H1 (cell line): ENCODE measurements around the gene LCAT. TPM values are rescaled to one million over a fixed set of nuclear protein-coding genes. Genes with fewer than 3 reads are reported as not detected.

Source experiments
- CTCF ChIA-PET: fragments of 300-600 bp; sonication (Branson Sonifier 250); formaldehyde crosslinking; loops from one replicate; lab custom pipeline; 2021; ENCODE audit not compliant: partially characterized antibody; lab: Charles Lee
- POLR2A ChIA-PET: fragments of 300-600 bp; sonication (Branson Sonifier 250); formaldehyde crosslinking; loops from one replicate; lab custom pipeline; 2021; ENCODE audit warnings: inconsistent platforms; ENCODE audit not compliant: partially characterized antibody; lab: Charles Lee
- DNase-seq, 2 experiments: peaks; one replicate each; pipeline versions ENCODE4 v3.0.0 to v3.0.0-alpha.2; 2010 to 2022; ENCODE audit warnings: low spot score in 2 of 2, low read depth in 1 of 2, mixed read lengths in 1 of 2
- FAIRE-seq: peaks from 2 replicates; lab custom pipeline; 2011; peaks lifted over from hg19 to GRCh38; lab: Jason Lieb, UNC
- H2AFZ ChIP-seq: 2 replicates; pipeline ENCODE4 v1.8.1; 2012; ENCODE audit warnings: low read length, inconsistent platforms
- H2AK5ac ChIP-seq: 2 replicates; pipeline ENCODE4 v1.6.1; 2013; ENCODE audit warnings: low read depth, low read length
- H2BK120ac ChIP-seq: replicated peaks from 2 replicates; pipeline ENCODE3; 2013; ENCODE audit warnings: low read depth, low read length, inconsistent platforms
- H2BK12ac ChIP-seq: 2 replicates; pipeline ENCODE4 v1.6.1; 2013; ENCODE audit warnings: low read depth, low read length
- H2BK15ac ChIP-seq: 2 replicates; pipeline ENCODE4 v1.6.1; 2013; ENCODE audit warnings: low read length
- H2BK20ac ChIP-seq: 2 replicates; pipeline ENCODE4 v1.6.1; 2013; ENCODE audit warnings: low read length
- H2BK5ac ChIP-seq: 2 replicates; pipeline ENCODE4 v1.6.1; 2013; ENCODE audit warnings: low read depth, low read length
- H3K14ac ChIP-seq: 2 replicates; pipeline ENCODE4 v1.6.1; 2013; ENCODE audit warnings: inconsistent platforms; ENCODE audit not compliant: insufficient read length
- H3K18ac ChIP-seq: 2 replicates; pipeline ENCODE4 v1.6.1; 2013; ENCODE audit warnings: low read length; ENCODE audit errors: extremely low read depth
- H3K23ac ChIP-seq: 2 replicates; pipeline ENCODE4 v1.6.1; 2013; ENCODE audit warnings: inconsistent platforms; ENCODE audit not compliant: insufficient read length
- H3K23me2 ChIP-seq: 2 replicates; pipeline ENCODE4 v1.6.1; 2013; ENCODE audit warnings: low read depth, low read length
- H3K27ac ChIP-seq: 2 replicates; pipeline ENCODE4 v1.6.1; 2011; ENCODE audit warnings: low read depth, low read length, inconsistent platforms
- H3K27me3 ChIP-seq, 4 experiments: replicated peaks in 1 of 4; 1 replicate in 1 of 4; 2 replicates in 3 of 4; pipeline versions ENCODE4 v1.6.1 to v1.8.1; 2011 to 2013; ENCODE audit warnings: low read length in 3 of 4, mild to moderate bottlenecking in 3 of 4, inconsistent platforms in 2 of 4, mixed read lengths in 2 of 4, moderate library complexity in 1 of 4; ENCODE audit not compliant: control insufficient read depth in 3 of 4, insufficient read depth in 3 of 4; ENCODE audit errors: extremely low read depth in 1 of 4
- H3K36me3 ChIP-seq, 4 experiments: 2 replicates each; pipeline versions ENCODE4 v1.6.1 to v1.8.1; 2011 to 2013; ENCODE audit warnings: mild to moderate bottlenecking in 4 of 4, low read length in 3 of 4, moderate library complexity in 2 of 4, control low read depth in 1 of 4, inconsistent platforms in 1 of 4; ENCODE audit not compliant: insufficient read depth in 4 of 4, control insufficient read depth in 2 of 4
- H3K4ac ChIP-seq: replicated peaks from 2 replicates; pipeline ENCODE3; 2013; ENCODE audit warnings: low read length, low read depth, mixed read lengths, inconsistent platforms; ENCODE audit not compliant: insufficient read length
- H3K4me1 ChIP-seq, 4 experiments: replicated peaks in 1 of 4; 1 replicate in 1 of 4; 2 replicates in 3 of 4; pipeline versions ENCODE4 v1.6.1 to v1.8.1; 2011 to 2013; ENCODE audit warnings: low read length in 3 of 4, inconsistent platforms in 2 of 4, mixed read lengths in 1 of 4; ENCODE audit not compliant: insufficient read depth in 4 of 4, control insufficient read depth in 3 of 4
- H3K4me2 ChIP-seq, 2 experiments: 2 replicates each; pipeline versions ENCODE4 v1.6.1 to v1.8.1; 2011 to 2013; ENCODE audit warnings: low read depth in 2 of 2, low read length in 2 of 2, control low read depth in 1 of 2, inconsistent platforms in 1 of 2, mild to moderate bottlenecking in 1 of 2; ENCODE audit not compliant: insufficient read depth in 1 of 2
- H3K4me3 ChIP-seq, 4 experiments: fragments of 200-600, 300-600 bp in 1 of 4; sonication (generic), shearing (Covaris generic), sonication (Bioruptor Twin) in 1 of 4; 2 replicates each; pipeline versions ENCODE4 v1.5.1 to v1.8.1; 2011 to 2016; ENCODE audit warnings: low read length in 4 of 4, low read depth in 3 of 4, control low read depth in 2 of 4, inconsistent platforms in 2 of 4, mild to moderate bottlenecking in 2 of 4, mixed read lengths in 1 of 4, moderate library complexity in 1 of 4; ENCODE audit not compliant: insufficient read depth in 2 of 4; ENCODE audit errors: extremely low read depth in 1 of 4
- H3K56ac ChIP-seq: replicated peaks from 2 replicates; pipeline ENCODE3; 2013; ENCODE audit warnings: low read depth, mild to moderate bottlenecking, mixed read lengths, low read length, inconsistent platforms; ENCODE audit not compliant: insufficient read length
- H3K79me1 ChIP-seq: 2 replicates; pipeline ENCODE4 v1.6.1; 2013; ENCODE audit warnings: low read depth, low read length, control low read depth
- H3K79me2 ChIP-seq, 2 experiments: 2 replicates each; pipeline versions ENCODE4 v1.6.1 to v1.8.1; 2012 to 2013; ENCODE audit warnings: low read length in 2 of 2, mild to moderate bottlenecking in 2 of 2, inconsistent platforms in 1 of 2; ENCODE audit not compliant: insufficient read depth in 2 of 2, control insufficient read depth in 1 of 2
- H3K9ac ChIP-seq, 4 experiments: replicated peaks in 1 of 4; 1 replicate in 1 of 4; 2 replicates in 3 of 4; pipeline versions ENCODE4 v1.6.1 to v1.8.1; 2011 to 2013; ENCODE audit warnings: low read depth in 3 of 4, low read length in 3 of 4, control low read depth in 2 of 4, mild to moderate bottlenecking in 2 of 4, moderate library complexity in 2 of 4, inconsistent platforms in 1 of 4; ENCODE audit errors: extremely low read depth in 1 of 4
- H3K9me3 ChIP-seq, 2 experiments: 2 replicates each; pipeline versions ENCODE4 v1.6.1 to v1.8.1; 2012 to 2013; ENCODE audit warnings: mild to moderate bottlenecking in 2 of 2, moderate library complexity in 2 of 2, control low read depth in 1 of 2, inconsistent platforms in 1 of 2, low read depth in 1 of 2, low read length in 1 of 2, mixed read lengths in 1 of 2; ENCODE audit not compliant: insufficient read depth in 2 of 2
- H4K20me1 ChIP-seq, 2 experiments: replicated peaks in 1 of 2; 2 replicates each; pipeline versions ENCODE3 to v1.8.1; 2011 to 2013; ENCODE audit warnings: inconsistent platforms in 2 of 2, low read length in 2 of 2, mild to moderate bottlenecking in 1 of 2; ENCODE audit not compliant: insufficient read depth in 2 of 2, control insufficient read depth in 1 of 2
- H4K5ac ChIP-seq: 2 replicates; pipeline ENCODE4 v1.6.1; 2013; ENCODE audit warnings: low read length, low read depth, mixed read lengths, inconsistent platforms; ENCODE audit not compliant: insufficient read length
- H4K8ac ChIP-seq: 2 replicates; pipeline ENCODE4 v1.8.0; 2013; ENCODE audit warnings: mild to moderate bottlenecking, moderate library complexity, low read length, inconsistent platforms; ENCODE audit not compliant: insufficient read depth; ENCODE audit errors: extremely low read depth
- H4K91ac ChIP-seq: replicated peaks from 2 replicates; pipeline ENCODE3; 2013; ENCODE audit warnings: low read length, mixed read lengths, inconsistent platforms; ENCODE audit not compliant: insufficient read length
- CBX8 ChIP-seq: fragments of 300-800, 300-1000 bp; sonication (generic); IDR thresholded peaks from 2 replicates; pipeline ENCODE4 v1.7.1; 2016; ENCODE audit warnings: low read depth, low read length, borderline replicate concordance
- CTCF ChIP-seq, 3 experiments: IDR thresholded peaks; 1 replicate in 2 of 3; 2 replicates in 1 of 3; pipeline versions ENCODE4 v1.5.1 to v1.6.1; 2011; ENCODE audit warnings: low read length in 3 of 3, mild to moderate bottlenecking in 3 of 3, inconsistent platforms in 2 of 3, low read depth in 1 of 3, moderate library complexity in 1 of 3; ENCODE audit not compliant: insufficient read depth in 1 of 3; ENCODE audit errors: control extremely low read depth in 1 of 3
- RAD21 ChIP-seq, 2 experiments: IDR thresholded peaks in 1 of 2; conservative IDR thresholded peaks in 1 of 2; 2 replicates each; pipeline ENCODE4 v1.6.1; 2011; ENCODE audit warnings: low read depth in 2 of 2, low read length in 2 of 2, improper control_type of control experiment in 1 of 2, inconsistent platforms in 1 of 2, mild to moderate bottlenecking in 1 of 2, moderate library complexity in 1 of 2
- WGBS, 2 experiments: shearing (Covaris generic) in 1 of 2; methylation state at CpG; one replicate each; pipeline versions ENCODE4 v1.1.6 to v1.1.7; 2013 to 2015; ENCODE audit warnings: low lambda C conversion rate in 2 of 2, mixed read lengths in 2 of 2, inconsistent platforms in 1 of 2, low coverage in 1 of 2, missing lambda C conversion rate in 1 of 2; ENCODE audit not compliant: insufficient replicate concordance in 2 of 2, insufficient coverage in 1 of 2, insufficient read length in 1 of 2; ENCODE audit errors: extremely low coverage in 1 of 2, missing lambda C conversion rate in 1 of 2; 5-methylcytosine and 5-hydroxymethylcytosine counted together
- polyA plus RNA-seq, 7 experiments: library from polyadenylated mRNA; depleted of rRNA in 3 of 7; stranded (reverse) in 5 of 7; unstranded in 2 of 7; fragments of >200 nt in 5 of 7; fragments of 200-250 nt in 2 of 7; gene quantifications; 1 replicate in 5 of 7; 2 replicates in 1 of 7; 4 replicates in 1 of 7; pipeline versions ENCODE4 v1.2.1 to v1.2.3, GENCODE V29; 2011 to 2013; ENCODE audit warnings: missing spikeins in 2 of 7, mixed read lengths in 2 of 7
- total RNA-seq: library from RNA; stranded (reverse); fragmentation: NEBNext Ultra II Directional; extraction: Animal tissue kit (Norgen Biotek cat#: 25700); gene quantifications from 2 replicates; pipeline ENCODE4 v1.2.1, GENCODE V29; 2021

The LCAT gene
- total and polyA plus RNA-seq, 2 of the 8 experiments (the other 6 are each of a cell fraction or from before 2014, with no cell fraction given), result 9.4 to 19.6 TPM

- Histone ChIP-seq H4K5ac (no peak overlapping the region), H2BK20ac (no peak overlapping the region), H3K56ac (no peak overlapping the region), H3K9me3 (no peaks in the 10 kb centered on the region), H3K14ac (no peak overlapping the region), H3K36me3 (no peaks in the 10 kb centered on the region; a peak in 1 of 8 replicates), H3K27ac (no peak overlapping the region), H2AFZ (no peak overlapping the region), H3K79me2 (no peaks in the 10 kb centered on the region; a peak in 1 of 4 replicates), H4K91ac (no peak overlapping the region), H2BK15ac (no peak overlapping the region), H3K4me1 (peaks cover 0 to 9% (median 4%) of the 10 kb centered on the region in 4 experiments; a peak in 6 of 7 replicates), H3K27me3 (no peaks in the 10 kb centered on the region), H4K8ac (peak overlapping the region; percentile 3; the same call in 1 of the 2 replicates), H2BK5ac (no peak overlapping the region), H3K23ac (no peak overlapping the region), H2AK5ac (no peak overlapping the region), H3K23me2 (no peaks in the 10 kb centered on the region), H2BK120ac (no peak overlapping the region), H4K20me1 (peaks cover 12 to 14% of the 10 kb centered on the region in 2 experiments), H3K4me2 (no peak overlapping the region), H3K79me1 (peaks cover 10% of the 10 kb centered on the region), H2BK12ac (no peak overlapping the region), H3K4ac (no peak overlapping the region), H3K18ac (no peak overlapping the region), H3K9ac (no peak overlapping the region), H3K4me3 (no peak overlapping the region)
- POLR2A ChIA-PET, result interaction anchor here (1.0 to 1.3 kb wide), 2 partner anchors 11 to 14 kb away, joined by 4 read pairs; partner anchors contain the start of gene CTRL
- TF ChIP-seq CTCF (IDR thresholded peaks at IDR 0.05; ENCODE audit: control extremely low read depth in 1 of 3, insufficient read depth in 1 of 3, low read depth in 1 of 3, low read length in 3 of 3) (peak in 2 of 3 experiments; percentile 16 to 23; a peak in 1 of 4 replicates), CBX8 (no peak), RAD21 (IDR thresholded peaks at IDR 0.05 in 1 of 2, conservative IDR thresholded peaks at IDR 0.05 in 1 of 2; ENCODE audit: low read depth in 2 of 2, low read length in 2 of 2) (peak in 1 of 2 experiments; percentile 36; a peak in 3 of 4 replicates)
- 81% methylated on average over 6 of the region's 6 CpGs; no CpG with 5 or more reads in 1 of the 2 experiments for WGBS, 2 experiments
- CTCF ChIA-PET, result interaction anchor here (0.6 to 8.9 kb wide), 9 partner anchors 9 to 119 kb away, joined by 3 to 58 read pairs (median 6); partner anchors contain the start of genes CTRL and NRN1L
- DNase-seq, result no peak
- FAIRE-seq, result no peak
Observed at GRCh38 chr16:67919622-67920221, 24.2 kb downstream of the LCAT start.
